Neural cell (in vitro differentiated cells): ENCODE measurements around the gene ACTR6.

Source experiments
- EP300 ChIP-seq: fragments of 450-650 bp; conservative IDR thresholded peaks from 2 replicates; pipeline ENCODE4 v1.6.1; 2014; ENCODE audit warnings: antibody characterized with exemption, mild to moderate bottlenecking, moderate library complexity; ENCODE audit not compliant: poor library complexity, severe bottlenecking
- EZH2 ChIP-seq: fragments of 200-600, 300-800 bp; shearing (Covaris generic), sonication (generic); IDR thresholded peaks from 2 replicates; pipeline ENCODE4 v1.6.1; 2014; ENCODE audit warnings: antibody characterized with exemption, low read length, borderline replicate concordance, mild to moderate bottlenecking; ENCODE audit not compliant: insufficient read depth, poor library complexity, severe bottlenecking
- MXI1 ChIP-seq: fragments of 450-650 bp; conservative IDR thresholded peaks from 2 replicates; pipeline ENCODE4 v1.6.1; 2014; ENCODE audit warnings: antibody characterized with exemption, mild to moderate bottlenecking; ENCODE audit not compliant: poor library complexity, severe bottlenecking
- POLR2AphosphoS5 ChIP-seq: IDR thresholded peaks from 2 replicates; pipeline ENCODE4 v1.6.1; 2012
- SMC3 ChIP-seq: fragments of 450-650 bp; conservative IDR thresholded peaks from 2 replicates; pipeline ENCODE4 v1.6.1; 2014; ENCODE audit warnings: antibody characterized with exemption, mild to moderate bottlenecking, moderate library complexity; ENCODE audit not compliant: poor library complexity
- TAF1 ChIP-seq: IDR thresholded peaks from 2 replicates; pipeline ENCODE4 v1.6.1; 2012; ENCODE audit warnings: low read depth
- TF ChIP-seq, protein P1 (sequence below): fragments of 450-650 bp; IDR thresholded peaks from 2 replicates; pipeline ENCODE4 v1.5.1; 2014; ENCODE audit warnings: antibody characterized with exemption, mild to moderate bottlenecking, moderate library complexity; ENCODE audit not compliant: poor library complexity, severe bottlenecking
- TF ChIP-seq, protein P2 (sequence below): IDR thresholded peaks from 2 replicates; pipeline ENCODE4 v1.6.1; 2012; ENCODE audit warnings: borderline replicate concordance

DNA sequence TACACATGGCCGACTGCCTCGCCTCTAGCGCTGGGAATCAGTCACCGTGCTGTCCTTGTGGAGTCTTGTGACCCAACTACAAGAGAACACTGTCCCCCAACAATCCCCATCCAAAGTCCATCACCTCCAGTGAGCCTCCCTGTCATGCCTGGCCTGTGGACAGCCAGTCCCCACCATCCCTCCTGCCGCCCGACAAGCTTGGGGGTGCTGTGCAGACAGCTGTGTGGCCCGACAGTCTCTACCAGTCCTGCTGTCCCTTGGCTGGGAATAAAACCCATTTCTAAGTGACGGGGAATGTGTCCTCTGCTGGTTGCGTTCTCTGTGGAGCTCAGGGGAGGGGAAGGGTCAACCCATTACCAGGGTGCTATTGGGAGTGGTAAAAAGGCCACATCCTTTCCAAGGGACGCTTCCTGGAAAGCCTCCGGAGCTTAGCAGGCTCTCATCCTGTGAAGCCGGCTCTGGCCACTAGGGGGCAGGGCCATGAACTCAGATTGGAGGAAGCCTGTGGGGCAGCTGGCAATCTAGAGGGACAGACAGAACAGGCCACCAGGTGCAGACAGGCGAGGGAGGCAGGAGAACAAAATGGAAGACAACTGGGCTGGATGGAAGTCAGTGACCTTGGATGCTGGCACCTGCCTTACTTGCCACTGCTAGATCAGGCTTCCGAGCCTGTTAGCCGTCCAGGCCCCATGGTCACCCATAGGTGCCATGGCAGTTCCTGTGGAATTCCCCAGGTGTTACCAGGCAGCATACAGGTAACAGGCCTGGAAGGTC is 46.0 kb upstream of the ACTR6 start:
- TF ChIP-seq, protein P1, sequence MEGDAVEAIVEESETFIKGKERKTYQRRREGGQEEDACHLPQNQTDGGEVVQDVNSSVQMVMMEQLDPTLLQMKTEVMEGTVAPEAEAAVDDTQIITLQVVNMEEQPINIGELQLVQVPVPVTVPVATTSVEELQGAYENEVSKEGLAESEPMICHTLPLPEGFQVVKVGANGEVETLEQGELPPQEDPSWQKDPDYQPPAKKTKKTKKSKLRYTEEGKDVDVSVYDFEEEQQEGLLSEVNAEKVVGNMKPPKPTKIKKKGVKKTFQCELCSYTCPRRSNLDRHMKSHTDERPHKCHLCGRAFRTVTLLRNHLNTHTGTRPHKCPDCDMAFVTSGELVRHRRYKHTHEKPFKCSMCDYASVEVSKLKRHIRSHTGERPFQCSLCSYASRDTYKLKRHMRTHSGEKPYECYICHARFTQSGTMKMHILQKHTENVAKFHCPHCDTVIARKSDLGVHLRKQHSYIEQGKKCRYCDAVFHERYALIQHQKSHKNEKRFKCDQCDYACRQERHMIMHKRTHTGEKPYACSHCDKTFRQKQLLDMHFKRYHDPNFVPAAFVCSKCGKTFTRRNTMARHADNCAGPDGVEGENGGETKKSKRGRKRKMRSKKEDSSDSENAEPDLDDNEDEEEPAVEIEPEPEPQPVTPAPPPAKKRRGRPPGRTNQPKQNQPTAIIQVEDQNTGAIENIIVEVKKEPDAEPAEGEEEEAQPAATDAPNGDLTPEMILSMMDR: peak; percentile 46
- TF ChIP-seq MXI1: no peak
- TF ChIP-seq EP300: no peak
- no peak for TF ChIP-seq EZH2
- TF ChIP-seq POLR2AphosphoS5: no peak
- TF ChIP-seq, protein P2, sequence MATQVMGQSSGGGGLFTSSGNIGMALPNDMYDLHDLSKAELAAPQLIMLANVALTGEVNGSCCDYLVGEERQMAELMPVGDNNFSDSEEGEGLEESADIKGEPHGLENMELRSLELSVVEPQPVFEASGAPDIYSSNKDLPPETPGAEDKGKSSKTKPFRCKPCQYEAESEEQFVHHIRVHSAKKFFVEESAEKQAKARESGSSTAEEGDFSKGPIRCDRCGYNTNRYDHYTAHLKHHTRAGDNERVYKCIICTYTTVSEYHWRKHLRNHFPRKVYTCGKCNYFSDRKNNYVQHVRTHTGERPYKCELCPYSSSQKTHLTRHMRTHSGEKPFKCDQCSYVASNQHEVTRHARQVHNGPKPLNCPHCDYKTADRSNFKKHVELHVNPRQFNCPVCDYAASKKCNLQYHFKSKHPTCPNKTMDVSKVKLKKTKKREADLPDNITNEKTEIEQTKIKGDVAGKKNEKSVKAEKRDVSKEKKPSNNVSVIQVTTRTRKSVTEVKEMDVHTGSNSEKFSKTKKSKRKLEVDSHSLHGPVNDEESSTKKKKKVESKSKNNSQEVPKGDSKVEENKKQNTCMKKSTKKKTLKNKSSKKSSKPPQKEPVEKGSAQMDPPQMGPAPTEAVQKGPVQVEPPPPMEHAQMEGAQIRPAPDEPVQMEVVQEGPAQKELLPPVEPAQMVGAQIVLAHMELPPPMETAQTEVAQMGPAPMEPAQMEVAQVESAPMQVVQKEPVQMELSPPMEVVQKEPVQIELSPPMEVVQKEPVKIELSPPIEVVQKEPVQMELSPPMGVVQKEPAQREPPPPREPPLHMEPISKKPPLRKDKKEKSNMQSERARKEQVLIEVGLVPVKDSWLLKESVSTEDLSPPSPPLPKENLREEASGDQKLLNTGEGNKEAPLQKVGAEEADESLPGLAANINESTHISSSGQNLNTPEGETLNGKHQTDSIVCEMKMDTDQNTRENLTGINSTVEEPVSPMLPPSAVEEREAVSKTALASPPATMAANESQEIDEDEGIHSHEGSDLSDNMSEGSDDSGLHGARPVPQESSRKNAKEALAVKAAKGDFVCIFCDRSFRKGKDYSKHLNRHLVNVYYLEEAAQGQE: no peak
- no peak for TF ChIP-seq TAF1
- TF ChIP-seq SMC3: no peak
